ENCODE data around the gene COG8.
A peak's percentile ranks its signal among the peaks of the same experiment; 100 is the strongest.

- TF ChIP-seq, protein P1, sequence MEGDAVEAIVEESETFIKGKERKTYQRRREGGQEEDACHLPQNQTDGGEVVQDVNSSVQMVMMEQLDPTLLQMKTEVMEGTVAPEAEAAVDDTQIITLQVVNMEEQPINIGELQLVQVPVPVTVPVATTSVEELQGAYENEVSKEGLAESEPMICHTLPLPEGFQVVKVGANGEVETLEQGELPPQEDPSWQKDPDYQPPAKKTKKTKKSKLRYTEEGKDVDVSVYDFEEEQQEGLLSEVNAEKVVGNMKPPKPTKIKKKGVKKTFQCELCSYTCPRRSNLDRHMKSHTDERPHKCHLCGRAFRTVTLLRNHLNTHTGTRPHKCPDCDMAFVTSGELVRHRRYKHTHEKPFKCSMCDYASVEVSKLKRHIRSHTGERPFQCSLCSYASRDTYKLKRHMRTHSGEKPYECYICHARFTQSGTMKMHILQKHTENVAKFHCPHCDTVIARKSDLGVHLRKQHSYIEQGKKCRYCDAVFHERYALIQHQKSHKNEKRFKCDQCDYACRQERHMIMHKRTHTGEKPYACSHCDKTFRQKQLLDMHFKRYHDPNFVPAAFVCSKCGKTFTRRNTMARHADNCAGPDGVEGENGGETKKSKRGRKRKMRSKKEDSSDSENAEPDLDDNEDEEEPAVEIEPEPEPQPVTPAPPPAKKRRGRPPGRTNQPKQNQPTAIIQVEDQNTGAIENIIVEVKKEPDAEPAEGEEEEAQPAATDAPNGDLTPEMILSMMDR (IDR thresholded peaks at IDR 0.05): no peak
- TF ChIP-seq EP300 (IDR thresholded peaks at IDR 0.05) (no peak), POLR2AphosphoS5 (IDR thresholded peaks at IDR 0.05) (peak in 1 of 4 donors; percentile 5), POLR2A (IDR thresholded peaks at IDR 0.05) (no peak)
Measured at GRCh38 chr16:69319826-69320739, 19.3 kb downstream of the COG8 start.
